ENCODE results near the gene PITRM1. TPM values are rescaled to one million over a fixed set of nuclear protein-coding genes. Genes with fewer than 3 reads are reported as not detected.

PITRM1 gene
- total RNA-seq, 1 experiment from 2014 or later: 83.5 TPM

DNA sequence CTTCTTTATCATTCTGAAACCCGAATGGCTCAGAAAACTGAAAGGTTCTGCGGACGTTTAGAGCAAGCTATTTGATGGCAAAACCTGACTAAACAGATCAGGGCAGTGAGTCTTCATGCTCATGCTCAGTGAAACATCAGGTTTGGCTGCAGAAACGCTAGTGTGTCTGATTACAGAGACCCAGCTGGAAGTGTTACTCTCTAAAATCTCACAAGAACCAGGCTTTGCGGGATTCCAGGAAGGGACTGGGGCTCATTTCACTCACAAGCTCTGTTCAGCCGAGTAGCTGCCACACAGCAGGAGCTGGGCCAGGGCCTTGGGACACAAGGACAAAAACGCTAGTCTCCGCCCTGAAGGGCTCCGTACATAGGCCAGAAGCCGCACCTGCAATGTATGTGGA, 2.9 kb downstream of the PITRM1 start:
- TF ChIP-seq, protein P1, sequence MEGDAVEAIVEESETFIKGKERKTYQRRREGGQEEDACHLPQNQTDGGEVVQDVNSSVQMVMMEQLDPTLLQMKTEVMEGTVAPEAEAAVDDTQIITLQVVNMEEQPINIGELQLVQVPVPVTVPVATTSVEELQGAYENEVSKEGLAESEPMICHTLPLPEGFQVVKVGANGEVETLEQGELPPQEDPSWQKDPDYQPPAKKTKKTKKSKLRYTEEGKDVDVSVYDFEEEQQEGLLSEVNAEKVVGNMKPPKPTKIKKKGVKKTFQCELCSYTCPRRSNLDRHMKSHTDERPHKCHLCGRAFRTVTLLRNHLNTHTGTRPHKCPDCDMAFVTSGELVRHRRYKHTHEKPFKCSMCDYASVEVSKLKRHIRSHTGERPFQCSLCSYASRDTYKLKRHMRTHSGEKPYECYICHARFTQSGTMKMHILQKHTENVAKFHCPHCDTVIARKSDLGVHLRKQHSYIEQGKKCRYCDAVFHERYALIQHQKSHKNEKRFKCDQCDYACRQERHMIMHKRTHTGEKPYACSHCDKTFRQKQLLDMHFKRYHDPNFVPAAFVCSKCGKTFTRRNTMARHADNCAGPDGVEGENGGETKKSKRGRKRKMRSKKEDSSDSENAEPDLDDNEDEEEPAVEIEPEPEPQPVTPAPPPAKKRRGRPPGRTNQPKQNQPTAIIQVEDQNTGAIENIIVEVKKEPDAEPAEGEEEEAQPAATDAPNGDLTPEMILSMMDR (conservative IDR thresholded peaks at IDR 0.05; ENCODE audit: low read depth, low read length): no peak
- TF ChIP-seq EZH2 (IDR thresholded peaks at IDR 0.05; ENCODE audit: borderline replicate concordance, low read depth, low read length, poor library complexity, severe bottlenecking): no peak
- intact Hi-C loops (cut with micrococcal nuclease; ENCODE audit: unreplicated experiment): no loop called here
- no peak overlapping the region for H3K27ac ChIP-seq (ENCODE audit: low read depth, low read length, poor library complexity, severe bottlenecking)
- ChIA-PET POLR2A (ENCODE audit: low non-redundant PET) (no interaction called here), CTCF (no interaction called here)
- no peaks in the 10 kb centered on the region for H3K27me3 ChIP-seq (replicated peaks; ENCODE audit: insufficient read depth, low read depth, low read length, poor library complexity)
- H3K36me3 ChIP-seq (ENCODE audit: insufficient read depth, low read length, poor library complexity, severe bottlenecking): peaks cover 29% of the 10 kb centered on the region
- DNase-seq (ENCODE audit: low spot score): no peak
- BruUV-seq (replicated peaks): no TSS peak
- no peak overlapping the region for H3K4me3 ChIP-seq (ENCODE audit: low read depth, low read length, poor library complexity, severe bottlenecking)
- H3K4me1 ChIP-seq (ENCODE audit: insufficient read depth, low read length, poor library complexity, severe bottlenecking): no peaks in the 10 kb centered on the region
- no peaks in the 10 kb centered on the region for H3K9me3 ChIP-seq (ENCODE audit: low read depth, low read length, poor library complexity, severe bottlenecking)

DNA sequence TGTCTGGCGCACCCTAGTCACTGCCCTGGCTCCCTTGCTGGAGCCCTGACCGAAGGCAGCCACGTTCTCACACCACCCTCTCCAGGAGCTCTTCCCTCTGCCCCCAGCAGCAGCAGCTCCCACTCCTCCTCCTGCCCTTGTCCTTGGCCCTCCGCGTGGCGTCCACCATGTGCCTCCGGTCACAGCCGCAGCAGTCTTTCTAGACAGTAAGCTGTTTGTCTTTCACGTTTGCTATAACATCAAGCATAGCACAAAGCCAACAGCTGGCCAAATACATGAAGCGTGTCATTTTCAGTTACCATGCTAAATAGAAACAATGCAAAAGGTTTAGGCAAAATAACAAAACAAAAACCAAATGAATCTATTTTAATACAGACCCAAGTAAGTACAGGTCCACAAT, 3.3 kb downstream of the PITRM1 start:
- CTCF ChIA-PET: no interaction called here
- Histone ChIP-seq H3K9me3 (ENCODE audit: low read depth, low read length, poor library complexity, severe bottlenecking) (no peaks in the 10 kb centered on the region), H3K36me3 (ENCODE audit: insufficient read depth, low read length, poor library complexity, severe bottlenecking) (peaks cover 33% of the 10 kb centered on the region), H3K27ac (ENCODE audit: low read depth, low read length, poor library complexity, severe bottlenecking) (no peak overlapping the region), H3K4me1 (ENCODE audit: insufficient read depth, low read length, poor library complexity, severe bottlenecking) (no peaks in the 10 kb centered on the region), H3K27me3 (replicated peaks; ENCODE audit: insufficient read depth, low read depth, low read length, poor library complexity) (no peaks in the 10 kb centered on the region), H3K4me3 (ENCODE audit: low read depth, low read length, poor library complexity, severe bottlenecking) (no peak overlapping the region)
- DNase-seq (ENCODE audit: low spot score): no peak
- intact Hi-C loops (cut with micrococcal nuclease; ENCODE audit: unreplicated experiment): no loop called here
- no TSS peak for BruUV-seq (replicated peaks)
- TF ChIP-seq EZH2 (IDR thresholded peaks at IDR 0.05; ENCODE audit: borderline replicate concordance, low read depth, low read length, poor library complexity, severe bottlenecking): no peak
- TF ChIP-seq, protein P1 (conservative IDR thresholded peaks at IDR 0.05; ENCODE audit: low read depth, low read length): no peak
- POLR2A ChIA-PET (ENCODE audit: low non-redundant PET): no interaction called here

DNA sequence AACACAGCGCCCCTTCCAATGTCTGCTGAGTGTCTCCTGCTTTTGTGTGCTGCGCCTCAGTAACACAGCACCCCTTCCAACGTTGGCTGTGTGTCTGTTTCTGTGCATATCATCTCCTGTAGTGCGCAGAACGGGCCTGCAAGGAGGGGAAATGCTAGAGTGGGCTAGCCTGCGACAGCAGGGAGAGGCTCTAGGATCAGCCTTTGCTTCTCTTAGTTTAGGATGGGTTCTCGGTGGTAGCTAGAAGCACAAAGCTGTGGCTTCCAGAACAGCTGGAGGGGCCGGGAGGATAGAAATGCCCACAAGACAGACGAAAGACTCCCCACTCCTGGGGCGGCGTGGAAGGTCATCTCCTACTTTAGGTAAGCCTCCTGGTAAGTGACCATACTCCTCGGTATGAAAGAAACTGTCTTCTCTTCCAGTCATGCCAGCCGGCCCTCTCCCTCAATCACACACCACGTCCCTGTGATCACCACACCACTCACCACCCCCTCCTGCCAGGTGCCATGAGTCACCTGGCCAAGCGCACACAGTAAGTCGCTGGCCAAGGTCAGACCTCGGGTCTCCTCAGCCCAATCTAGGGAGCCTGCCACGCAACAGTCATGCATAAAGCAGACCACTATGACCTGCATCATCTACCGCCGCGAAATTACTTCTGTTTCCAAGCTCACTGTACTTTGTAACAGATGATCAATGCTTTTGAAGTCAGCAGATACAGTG, 4.8 kb downstream of the PITRM1 start:
- TF ChIP-seq EZH2 (IDR thresholded peaks at IDR 0.05; ENCODE audit: borderline replicate concordance, low read depth, low read length, poor library complexity, severe bottlenecking): no peak
- TF ChIP-seq, protein P1 (conservative IDR thresholded peaks at IDR 0.05; ENCODE audit: low read depth, low read length): no peak
- Histone ChIP-seq H3K9me3 (ENCODE audit: low read depth, low read length, poor library complexity, severe bottlenecking) (no peaks in the 10 kb centered on the region), H3K27ac (ENCODE audit: low read depth, low read length, poor library complexity, severe bottlenecking) (no peak overlapping the region), H3K27me3 (replicated peaks; ENCODE audit: insufficient read depth, low read depth, low read length, poor library complexity) (no peaks in the 10 kb centered on the region), H3K36me3 (ENCODE audit: insufficient read depth, low read length, poor library complexity, severe bottlenecking) (peaks cover 47% of the 10 kb centered on the region), H3K4me3 (ENCODE audit: low read depth, low read length, poor library complexity, severe bottlenecking) (no peak overlapping the region), H3K4me1 (ENCODE audit: insufficient read depth, low read length, poor library complexity, severe bottlenecking) (no peaks in the 10 kb centered on the region)
- POLR2A ChIA-PET (ENCODE audit: low non-redundant PET): no interaction called here
- CTCF ChIA-PET: no interaction called here
- BruUV-seq (replicated peaks): no TSS peak
- DNase-seq (ENCODE audit: low spot score): no peak
- intact Hi-C loops (cut with micrococcal nuclease; ENCODE audit: unreplicated experiment): no loop called here
